Measurements from ENCODE around the gene EDIL3. TPM values are rescaled to one million over a fixed set of nuclear protein-coding genes. Genes with fewer than 3 reads are reported as not detected.

The EDIL3 gene
- total and polyA plus RNA-seq, 5 donors from 2014 or later: not detected

GRCh38 chr5:83937837-83938236 lies 446.8 kb downstream of the EDIL3 start:
- Histone ChIP-seq H3K27ac (ENCODE audit: insufficient read depth, low read length, poor library complexity, severe bottlenecking) (no peak overlapping the region), H3K36me3 (ENCODE audit: control insufficient read depth, insufficient read depth, low read length) (no peaks in the 10 kb centered on the region), H3K4me1 (ENCODE audit: control insufficient read depth, insufficient read depth, low read length, poor library complexity, severe bottlenecking) (no peaks in the 10 kb centered on the region), H3K9me3 (ENCODE audit: control insufficient read depth in 2 of 2, low read length in 2 of 2) (no peaks in the 10 kb centered on the region), H3K27me3 (ENCODE audit: control insufficient read depth, insufficient read depth, low read length) (no peaks in the 10 kb centered on the region), H3K4me3 (ENCODE audit: low read depth, low read length) (no peak overlapping the region)
- H3K36me3 Mint-ChIP-seq: no peaks in the 10 kb centered on the region
- no peak for DNase-seq
- no peaks in the 10 kb centered on the region for H3K4me1 Mint-ChIP-seq
- ATAC-seq (ENCODE audit: low read depth in 2 of 2): no peak
- no peak overlapping the region for H3K4me3 Mint-ChIP-seq
- H3K27me3 Mint-ChIP-seq: no peaks in the 10 kb centered on the region
- peaks cover 0 to 9% (median 2%) of the 10 kb centered on the region in 7 donors for H3K9me3 Mint-ChIP-seq
- no peak overlapping the region for H3K27ac Mint-ChIP-seq

GRCh38 chr5:83931969-83932368 lies 452.7 kb downstream of the EDIL3 start:
- H3K27ac ChIP-seq (ENCODE audit: insufficient read depth, low read length, poor library complexity, severe bottlenecking): no peak overlapping the region
- no peaks in the 10 kb centered on the region for H3K27me3 ChIP-seq (ENCODE audit: control insufficient read depth, insufficient read depth, low read length)
- no peaks in the 10 kb centered on the region for H3K27me3 Mint-ChIP-seq
- H3K4me3 Mint-ChIP-seq: no peak overlapping the region
- DNase-seq (no peak), ATAC-seq (ENCODE audit: low read depth in 2 of 2) (no peak)
- no peaks in the 10 kb centered on the region for H3K36me3 ChIP-seq (ENCODE audit: control insufficient read depth, insufficient read depth, low read length)
- H3K4me3 ChIP-seq (ENCODE audit: low read depth, low read length): no peak overlapping the region
- no peak overlapping the region for H3K27ac Mint-ChIP-seq
- H3K9me3 Mint-ChIP-seq: peaks cover 0 to 11% (median 5%) of the 10 kb centered on the region in 7 donors
- no peaks in the 10 kb centered on the region for H3K9me3 ChIP-seq (ENCODE audit: control insufficient read depth in 2 of 2, low read length in 2 of 2)
- no peaks in the 10 kb centered on the region for H3K4me1 Mint-ChIP-seq
- no peaks in the 10 kb centered on the region for H3K36me3 Mint-ChIP-seq
- H3K4me1 ChIP-seq (ENCODE audit: control insufficient read depth, insufficient read depth, low read length, poor library complexity, severe bottlenecking): no peaks in the 10 kb centered on the region

GRCh38 chr5:83927140-83927733 lies 457.4 kb downstream of the EDIL3 start:
- no peak overlapping the region for H3K4me3 Mint-ChIP-seq
- Histone ChIP-seq H3K4me1 (ENCODE audit: control insufficient read depth, insufficient read depth, low read length, poor library complexity, severe bottlenecking) (no peaks in the 10 kb centered on the region), H3K9me3 (ENCODE audit: control insufficient read depth in 2 of 2, low read length in 2 of 2) (no peaks in the 10 kb centered on the region), H3K36me3 (ENCODE audit: control insufficient read depth, insufficient read depth, low read length) (no peaks in the 10 kb centered on the region), H3K27me3 (ENCODE audit: control insufficient read depth, insufficient read depth, low read length) (no peaks in the 10 kb centered on the region), H3K27ac (ENCODE audit: insufficient read depth, low read length, poor library complexity, severe bottlenecking) (no peak overlapping the region), H3K4me3 (ENCODE audit: low read depth, low read length) (no peak overlapping the region)
- ATAC-seq (ENCODE audit: low read depth in 2 of 2): no peak
- no peaks in the 10 kb centered on the region for H3K36me3 Mint-ChIP-seq
- H3K4me1 Mint-ChIP-seq: no peaks in the 10 kb centered on the region
- H3K27ac Mint-ChIP-seq: no peak overlapping the region
- peaks cover 0 to 5% (median under 1%) of the 10 kb centered on the region in 7 donors for H3K9me3 Mint-ChIP-seq
- no peaks in the 10 kb centered on the region for H3K27me3 Mint-ChIP-seq
- DNase-seq: peak in 1 of 3 donors; percentile 9

GRCh38 chr5:83925955-83926337 lies 458.7 kb downstream of the EDIL3 start:
- Mint-ChIP-seq H3K27ac (no peak overlapping the region), H3K36me3 (no peaks in the 10 kb centered on the region), H3K27me3 (no peaks in the 10 kb centered on the region), H3K4me3 (no peak overlapping the region), H3K9me3 (peaks cover 0 to 5% (median 0%) of the 10 kb centered on the region in 7 donors), H3K4me1 (no peaks in the 10 kb centered on the region)
- Histone ChIP-seq H3K4me1 (ENCODE audit: control insufficient read depth, insufficient read depth, low read length, poor library complexity, severe bottlenecking) (no peaks in the 10 kb centered on the region), H3K9me3 (ENCODE audit: control insufficient read depth in 2 of 2, low read length in 2 of 2) (no peaks in the 10 kb centered on the region), H3K4me3 (ENCODE audit: low read depth, low read length) (no peak overlapping the region), H3K27ac (ENCODE audit: insufficient read depth, low read length, poor library complexity, severe bottlenecking) (no peak overlapping the region), H3K27me3 (ENCODE audit: control insufficient read depth, insufficient read depth, low read length) (no peaks in the 10 kb centered on the region), H3K36me3 (ENCODE audit: control insufficient read depth, insufficient read depth, low read length) (no peaks in the 10 kb centered on the region)
- no peak for DNase-seq
- ATAC-seq (ENCODE audit: low read depth in 2 of 2): no peak

GRCh38 chr5:83925321-83925954 lies 459.2 kb downstream of the EDIL3 start:
- Histone ChIP-seq H3K9me3 (ENCODE audit: control insufficient read depth in 2 of 2, low read length in 2 of 2) (no peaks in the 10 kb centered on the region), H3K4me3 (ENCODE audit: low read depth, low read length) (no peak overlapping the region), H3K27ac (ENCODE audit: insufficient read depth, low read length, poor library complexity, severe bottlenecking) (no peak overlapping the region), H3K4me1 (ENCODE audit: control insufficient read depth, insufficient read depth, low read length, poor library complexity, severe bottlenecking) (no peaks in the 10 kb centered on the region), H3K27me3 (ENCODE audit: control insufficient read depth, insufficient read depth, low read length) (no peaks in the 10 kb centered on the region), H3K36me3 (ENCODE audit: control insufficient read depth, insufficient read depth, low read length) (no peaks in the 10 kb centered on the region)
- DNase-seq (no peak), ATAC-seq (ENCODE audit: low read depth in 2 of 2) (no peak)
- Mint-ChIP-seq H3K27ac (no peak overlapping the region), H3K36me3 (no peaks in the 10 kb centered on the region), H3K4me3 (no peak overlapping the region), H3K4me1 (no peaks in the 10 kb centered on the region), H3K9me3 (peaks cover 0 to 3% (median under 1%) of the 10 kb centered on the region in 7 donors), H3K27me3 (no peaks in the 10 kb centered on the region)

- H3K4me3 Mint-ChIP-seq: no peak overlapping the region
- Histone ChIP-seq H3K4me1 (ENCODE audit: control insufficient read depth, insufficient read depth, low read length, poor library complexity, severe bottlenecking) (no peaks in the 10 kb centered on the region), H3K27me3 (ENCODE audit: control insufficient read depth, insufficient read depth, low read length) (no peaks in the 10 kb centered on the region), H3K27ac (ENCODE audit: insufficient read depth, low read length, poor library complexity, severe bottlenecking) (no peak overlapping the region), H3K4me3 (ENCODE audit: low read depth, low read length) (no peak overlapping the region), H3K36me3 (ENCODE audit: control insufficient read depth, insufficient read depth, low read length) (no peaks in the 10 kb centered on the region), H3K9me3 (ENCODE audit: control insufficient read depth in 2 of 2, low read length in 2 of 2) (no peaks in the 10 kb centered on the region)
- H3K36me3 Mint-ChIP-seq: no peaks in the 10 kb centered on the region
- H3K9me3 Mint-ChIP-seq: peaks cover 0 to 3% (median under 1%) of the 10 kb centered on the region in 7 donors
- no peak for ATAC-seq (ENCODE audit: low read depth in 2 of 2)
- no peak for DNase-seq
- no peaks in the 10 kb centered on the region for H3K27me3 Mint-ChIP-seq
- peak overlapping the region in 1 of 3 donors; percentile 11 for H3K27ac Mint-ChIP-seq
- no peaks in the 10 kb centered on the region for H3K4me1 Mint-ChIP-seq
Observed at GRCh38 chr5:83924891-83925290, 459.8 kb downstream of the EDIL3 start.

GRCh38 chr5:83924171-83924570 lies 460.5 kb downstream of the EDIL3 start:
- Mint-ChIP-seq H3K36me3 (no peaks in the 10 kb centered on the region), H3K27me3 (no peaks in the 10 kb centered on the region), H3K4me3 (no peak overlapping the region), H3K27ac (no peak overlapping the region), H3K4me1 (no peaks in the 10 kb centered on the region), H3K9me3 (peaks cover 0 to 3% (median 0%) of the 10 kb centered on the region in 7 donors)
- DNase-seq (no peak), ATAC-seq (ENCODE audit: low read depth in 2 of 2) (no peak)
- Histone ChIP-seq H3K4me1 (ENCODE audit: control insufficient read depth, insufficient read depth, low read length, poor library complexity, severe bottlenecking) (no peaks in the 10 kb centered on the region), H3K27me3 (ENCODE audit: control insufficient read depth, insufficient read depth, low read length) (no peaks in the 10 kb centered on the region), H3K36me3 (ENCODE audit: control insufficient read depth, insufficient read depth, low read length) (no peaks in the 10 kb centered on the region), H3K27ac (ENCODE audit: insufficient read depth, low read length, poor library complexity, severe bottlenecking) (no peak overlapping the region), H3K4me3 (ENCODE audit: low read depth, low read length) (no peak overlapping the region), H3K9me3 (ENCODE audit: control insufficient read depth in 2 of 2, low read length in 2 of 2) (no peaks in the 10 kb centered on the region)

- H3K36me3 ChIP-seq (ENCODE audit: control insufficient read depth, insufficient read depth, low read length): no peaks in the 10 kb centered on the region
- ATAC-seq (ENCODE audit: low read depth in 2 of 2) (no peak), DNase-seq (no peak)
- no peaks in the 10 kb centered on the region for H3K27me3 ChIP-seq (ENCODE audit: control insufficient read depth, insufficient read depth, low read length)
- H3K36me3 Mint-ChIP-seq: no peaks in the 10 kb centered on the region
- no peaks in the 10 kb centered on the region for H3K4me1 ChIP-seq (ENCODE audit: control insufficient read depth, insufficient read depth, low read length, poor library complexity, severe bottlenecking)
- H3K9me3 Mint-ChIP-seq: peaks cover 0 to 3% (median 0%) of the 10 kb centered on the region in 7 donors
- H3K4me3 Mint-ChIP-seq: no peak overlapping the region
- H3K9me3 ChIP-seq (ENCODE audit: control insufficient read depth in 2 of 2, low read length in 2 of 2): no peaks in the 10 kb centered on the region
- H3K4me1 Mint-ChIP-seq: no peaks in the 10 kb centered on the region
- H3K4me3 ChIP-seq (ENCODE audit: low read depth, low read length): no peak overlapping the region
- H3K27ac ChIP-seq (ENCODE audit: insufficient read depth, low read length, poor library complexity, severe bottlenecking): no peak overlapping the region
- H3K27ac Mint-ChIP-seq: no peak overlapping the region
- no peaks in the 10 kb centered on the region for H3K27me3 Mint-ChIP-seq
Observed at GRCh38 chr5:83922699-83923098, 462.0 kb downstream of the EDIL3 start.

All from CD4-positive, CD25-positive, alpha-beta regulatory T cell (primary cell).